HepG2 (cell line): ENCODE measurements around the gene SLX9. TPM values are rescaled to one million over a fixed set of nuclear protein-coding genes. Genes with fewer than 3 reads are reported as not detected.
A peak's percentile ranks its signal among the peaks of the same experiment; 100 is the strongest.

ENCODE experiments used
- CBX2 ChIP-seq, 2 experiments: fragments of 200-600 bp in 1 of 2; sonication (generic); formaldehyde crosslinking in 1 of 2; IDR thresholded peaks; 2 replicates each; pipeline versions ENCODE4 v1.7.0 to v1.8.1; 2018 to 2022; ENCODE audit warnings: low read depth in 2 of 2, low read length in 1 of 2, mild to moderate bottlenecking in 1 of 2, missing genetic modification reagents in 1 of 2
- KDM5A ChIP-seq: fragments of 200-600 bp; sonication (generic); IDR thresholded peaks from 2 replicates; pipeline ENCODE4 v1.7.0; 2018; ENCODE audit warnings: antibody characterized with exemption, mild to moderate bottlenecking, low read length, borderline replicate concordance
- MEIS1 ChIP-seq: sonication (generic); formaldehyde crosslinking; IDR thresholded peaks from 2 replicates; pipeline ENCODE4 v1.9.0; 2021; ENCODE audit warnings: mild to moderate bottlenecking, missing genetic modification reagents, moderate library complexity, borderline replicate concordance
- MXD3 ChIP-seq: IDR thresholded peaks from 2 replicates; pipeline ENCODE4 v1.6.1; 2016; ENCODE audit warnings: mild to moderate bottlenecking, missing biosample characterization, missing genetic modification reagents
- NKX3-1 ChIP-seq: sonication (generic); formaldehyde crosslinking; IDR thresholded peaks from 2 replicates; pipeline ENCODE4 v1.5.0; 2020; ENCODE audit warnings: missing genetic modification reagents
- NONO ChIP-seq, 2 experiments: fragments of 450-650 bp in 1 of 2; sonication (generic) in 1 of 2; formaldehyde crosslinking in 1 of 2; IDR thresholded peaks in 1 of 2; conservative IDR thresholded peaks in 1 of 2; 2 replicates each; pipeline versions ENCODE4 v1.6.1 to v1.8.0; 2017 to 2022; ENCODE audit warnings: mild to moderate bottlenecking in 1 of 2, missing genetic modification reagents in 1 of 2, moderate library complexity in 1 of 2
- NR1H2 ChIP-seq: sonication (generic); formaldehyde crosslinking; IDR thresholded peaks from 2 replicates; pipeline ENCODE4 v1.8.1; 2022; ENCODE audit warnings: low read depth, missing genetic modification reagents, borderline replicate concordance
- RBM22 ChIP-seq: fragments of 200-400 bp; formaldehyde crosslinking; optimal IDR thresholded peaks from 2 replicates; pipeline ENCODE3; 2017; ENCODE audit warnings: mild to moderate bottlenecking, low read length, moderate library complexity
- SIX4 ChIP-seq: sonication (generic); formaldehyde crosslinking; IDR thresholded peaks from 2 replicates; pipeline ENCODE4 v1.4.0; 2020; ENCODE audit warnings: missing genetic modification reagents
- THAP7 ChIP-seq: sonication (generic); formaldehyde crosslinking; IDR thresholded peaks from 2 replicates; pipeline ENCODE4 v1.8.1; 2023; ENCODE audit warnings: mild to moderate bottlenecking, missing genetic modification reagents
- ZHX2 ChIP-seq, 2 experiments: sonication (generic) in 1 of 2; formaldehyde crosslinking in 1 of 2; IDR thresholded peaks; 2 replicates each; pipeline versions ENCODE4 v1.6.1 to v1.9.0; 2014 to 2022; ENCODE audit warnings: antibody characterized with exemption in 1 of 2, borderline replicate concordance in 1 of 2, inconsistent platforms in 1 of 2, low read depth in 1 of 2, missing genetic modification reagents in 1 of 2
- ZNF256 ChIP-seq: sonication (generic); formaldehyde crosslinking; conservative IDR thresholded peaks from 2 replicates; pipeline ENCODE4 v1.4.0; 2020; ENCODE audit warnings: missing genetic modification reagents
- ZNF280D ChIP-seq: sonication (generic); formaldehyde crosslinking; IDR thresholded peaks from 2 replicates; pipeline ENCODE4 v1.5.1; 2020; ENCODE audit warnings: mild to moderate bottlenecking, missing genetic modification reagents
- ZNF326 ChIP-seq: sonication (generic); formaldehyde crosslinking; IDR thresholded peaks from 2 replicates; pipeline ENCODE4 v1.4.0; 2020; ENCODE audit warnings: missing genetic modification reagents, borderline replicate concordance
- ZNF562 ChIP-seq: sonication (generic); formaldehyde crosslinking; IDR thresholded peaks from 2 replicates; pipeline ENCODE4 v1.8.0; 2022; ENCODE audit warnings: missing genetic modification reagents, borderline replicate concordance
- ZNF629 ChIP-seq: sonication (generic); formaldehyde crosslinking; conservative IDR thresholded peaks from 2 replicates; pipeline ENCODE4 v1.5.0; 2020; ENCODE audit warnings: missing genetic modification reagents
- ZNF781 ChIP-seq: sonication (generic); formaldehyde crosslinking; IDR thresholded peaks from 2 replicates; pipeline ENCODE4 v1.5.1; 2020; ENCODE audit warnings: borderline replicate concordance, mild to moderate bottlenecking, missing genetic modification reagents; ENCODE audit errors: not compliant biosample characterization
- polyA plus RNA-seq, 8 experiments: library from polyadenylated mRNA; depleted of rRNA in 3 of 8; stranded (reverse) in 7 of 8; unstranded in 1 of 8; fragments of >200 nt; fragmentation: Illumina TruSeq in 4 of 8; extraction: Trizol in 4 of 8; gene quantifications; 2 replicates each; pipeline versions ENCODE4 v1.2.1 to v1.2.3, GENCODE V29; 2011 to 2016; ENCODE audit warnings: low read depth in 4 of 8, missing spikeins in 1 of 8, mixed read lengths in 1 of 8; ENCODE audit not compliant: insufficient read depth in 1 of 8
- total RNA-seq, 5 experiments: library from RNA; depleted of rRNA; stranded (reverse); fragments of >200 nt; fragmentation: Illumina TruSeq; extraction: Trizol; gene quantifications; 2 replicates each; pipeline ENCODE4 v1.2.3, GENCODE V29; 2016; ENCODE audit warnings: low read depth in 1 of 5

Gene SLX9
- total and polyA plus RNA-seq, 2 of the 13 experiments (the other 11 are each of a cell fraction or from before 2014, with no cell fraction given), result 21.0 to 47.1 TPM

GRCh38 chr21:44939532-44940115, at the start of gene SLX9 (continued):
- TF ChIP-seq SIX4 (peak; percentile 73; the same call in 1 of the 2 replicates), RBM22 (peak; percentile 30), ZNF326 (CRISPR knock-in tag) (no peak), THAP7 (CRISPR knock-in tag) (no peak), ZNF629 (CRISPR knock-in tag) (no peak), ZNF256 (peak; percentile 32; the same call in 1 of the 2 replicates), MXD3 (CRISPR knock-in tag) (peak; percentile 93), NR1H2 (no peak), NKX3-1 (peak; percentile 73), ZNF781 (peak; percentile 86), CBX2 (IDR thresholded peaks at IDR 0.05; ENCODE audit: low read depth, low read length) (no peak), CBX2 (CRISPR knock-in tag; IDR thresholded peaks at IDR 0.05; ENCODE audit: low read depth) (no peak), ZNF280D (CRISPR knock-in tag) (peak; percentile 73; the same call in 1 of the 2 replicates), MEIS1 (CRISPR knock-in tag) (peak; percentile 69; the same call in 1 of the 2 replicates), ZNF562 (CRISPR knock-in tag) (no peak), ZHX2 (IDR thresholded peaks at IDR 0.05; ENCODE audit: low read depth) (peak; percentile 84), ZHX2 (CRISPR knock-in tag; IDR thresholded peaks at IDR 0.05; ENCODE audit: borderline replicate concordance) (no peak), KDM5A (peak; percentile 97; the same call in 1 of the 2 replicates), NONO (IDR thresholded peaks at IDR 0.05) (no peak), NONO (CRISPR knock-in tag; conservative IDR thresholded peaks at IDR 0.05) (peak; percentile 99)
